GM13976 (cell line): ENCODE results near the gene CKM.
A peak's percentile ranks its signal among the peaks of the same experiment; 100 is the strongest.

ENCODE experiments used
- DNase-seq: peaks from one replicate; pipeline ENCODE4 v3.0.0; 2012; ENCODE audit warnings: low spot score
- CTCF ChIP-seq: IDR thresholded peaks from 2 replicates; pipeline ENCODE4 v1.5.1; 2012; ENCODE audit warnings: borderline replicate concordance, mild to moderate bottlenecking; ENCODE audit not compliant: insufficient read depth; ENCODE audit errors: extremely low read depth, missing control alignments, control extremely low read depth
- in situ Hi-C: fragments of 300-500 bp; cut with MboI; formaldehyde crosslinking; loops from one replicate; pipeline ENCODE4 v1.12.0; 2022; ENCODE audit warnings: low sequenced_read_pairs, mixed read lengths, inconsistent platforms; ENCODE audit not compliant: unreplicated experiment

Gene CKM

GRCh38 chr19:45280471-45280961 is 42.2 kb downstream of the CKM start:
- DNase-seq = peak; percentile 27
- in situ Hi-C loops = no loop called here
- no peak for TF ChIP-seq CTCF

- no peak for DNase-seq
- TF ChIP-seq CTCF = no peak
- in situ Hi-C loops = no loop called here
Measured at GRCh38 chr19:45279587-45280192, 43.0 kb downstream of the CKM start.

- TF ChIP-seq CTCF = no peak
- in situ Hi-C loops = no loop called here
Measured at GRCh38 chr19:45278087-45278486, 44.6 kb downstream of the CKM start.

GRCh38 chr19:45276284-45276687 is 46.4 kb downstream of the CKM start:
- in situ Hi-C loops = no loop called here
- no peak for TF ChIP-seq CTCF
- DNase-seq = no peak

More at GRCh38 chr19:45278087-45278486, 44.6 kb downstream of the CKM start:
- DNase-seq = no peak

GRCh38 chr19:45275370-45275971 is 47.2 kb downstream of the CKM start:
- DNase-seq = no peak
- TF ChIP-seq CTCF = no peak
- in situ Hi-C loops = no loop called here

- in situ Hi-C loops = no loop called here
- no peak for TF ChIP-seq CTCF
- DNase-seq = no peak
Measured at GRCh38 chr19:45273521-45273855, 49.2 kb downstream of the CKM start.
